HepG2 (cell line): ENCODE measurements around the gene CCNH. TPM values are rescaled to one million over a fixed set of nuclear protein-coding genes. Genes with fewer than 3 reads are reported as not detected.

Experiments
- ATAC-seq: fragments of 200-7000 bp; cut with Tn5 transposase; 3 replicates; pipeline ENCODE4 v1.9.1; 2020; ENCODE audit warnings: mild to moderate bottlenecking, moderate library complexity
- BruUV-seq: library from RNA; stranded (reverse); fragments of 400-500 nt; replicated peaks from 2 replicates; lab custom pipeline; 2021; lab: Mats Ljungman, UMichigan
- CTCF ChIA-PET: fragments of 300-600 bp; formaldehyde crosslinking; extraction: SDS; loops from one replicate; lab custom pipeline; 2021; ENCODE audit warnings: low total read pairs, inconsistent platforms, low intra/inter-chr PET ratio; lab: Yijun Ruan, JAX
- POLR2A ChIA-PET: fragments of 350-600 bp; sonication (Branson Sonifier 250); formaldehyde crosslinking; loops from one replicate; lab custom pipeline; 2020; ENCODE audit warnings: antibody characterized with exemption, inconsistent platforms; lab: Yijun Ruan, JAX
- DNase-seq: peaks from one replicate; pipeline ENCODE4 v3.0.0-alpha.2; 2015; ENCODE audit warnings: low spot score
- FAIRE-seq: peaks from 3 replicates; lab custom pipeline; 2011; peaks lifted over from hg19 to GRCh38; lab: Jason Lieb, UNC
- H2AFZ ChIP-seq: one replicate; pipeline ENCODE4 v1.6.1; 2011; ENCODE audit warnings: low read length, inconsistent platforms
- H3K27ac ChIP-seq: fragments of 300-600 bp; 3 replicates; pipeline ENCODE4 v1.8.0; 2011; ENCODE audit warnings: mixed run types, mild to moderate bottlenecking, mixed read lengths, low read length, inconsistent platforms; ENCODE audit not compliant: insufficient read depth; ENCODE audit errors: extremely low read length
- H3K27me3 ChIP-seq, 2 experiments: fragments of 200-600 bp in 1 of 2; 2 replicates in 1 of 2; 3 replicates in 1 of 2; pipeline versions ENCODE4 v1.6.0 to v1.8.0; 2011; ENCODE audit warnings: low read length in 2 of 2, mild to moderate bottlenecking in 2 of 2, moderate library complexity in 2 of 2, inconsistent platforms in 1 of 2; ENCODE audit not compliant: insufficient read depth in 2 of 2, control insufficient read depth in 1 of 2
- H3K36me3 ChIP-seq, 2 experiments: fragments of 200-600 bp in 1 of 2; replicated peaks in 1 of 2; 2 replicates in 1 of 2; 3 replicates in 1 of 2; pipeline versions ENCODE4 v1.5.1 to v1.8.0; 2011; ENCODE audit warnings: low read length in 2 of 2, inconsistent platforms in 1 of 2; ENCODE audit not compliant: insufficient read depth in 2 of 2, control insufficient read depth in 1 of 2
- H3K4me1 ChIP-seq: 2 replicates; pipeline ENCODE4 v1.5.1; 2012; ENCODE audit warnings: low read length, inconsistent platforms; ENCODE audit not compliant: insufficient read depth
- H3K4me2 ChIP-seq: 2 replicates; pipeline ENCODE4 v1.6.0; 2011; ENCODE audit warnings: low read depth, low read length, inconsistent platforms
- H3K4me3 ChIP-seq, 3 experiments: fragments of 200-600 bp in 1 of 3; sonication (generic), shearing (Covaris generic) in 1 of 3; replicated peaks in 1 of 3; 2 replicates each; pipeline ENCODE4 v1.5.1; 2011 to 2016; ENCODE audit warnings: low read length in 3 of 3, inconsistent platforms in 2 of 3, low read depth in 2 of 3, mild to moderate bottlenecking in 2 of 3, control low read depth in 1 of 3, mixed read lengths in 1 of 3; ENCODE audit not compliant: insufficient read depth in 1 of 3
- H3K79me2 ChIP-seq: one replicate; pipeline ENCODE4 v1.6.1; 2011; ENCODE audit warnings: low read length, inconsistent platforms; ENCODE audit not compliant: insufficient read depth
- H3K9ac ChIP-seq: 2 replicates; pipeline ENCODE4 v1.6.0; 2011; ENCODE audit warnings: mild to moderate bottlenecking, low read depth, low read length, inconsistent platforms; ENCODE audit not compliant: insufficient read depth
- H3K9me3 ChIP-seq: 2 replicates; pipeline ENCODE4 v1.5.1; 2012; ENCODE audit warnings: mild to moderate bottlenecking, low read length
- H4K20me1 ChIP-seq: 2 replicates; pipeline ENCODE4 v1.6.0; 2011; ENCODE audit warnings: inconsistent platforms, mild to moderate bottlenecking, low read length, moderate library complexity; ENCODE audit not compliant: insufficient read depth
- ADNP ChIP-seq: sonication (generic); formaldehyde crosslinking; IDR thresholded peaks from 2 replicates; pipeline ENCODE4 v1.4.0; 2020; ENCODE audit warnings: missing genetic modification reagents
- DZIP1 ChIP-seq: sonication (generic); formaldehyde crosslinking; IDR thresholded peaks from 2 replicates; pipeline ENCODE4 v1.5.0; 2020; ENCODE audit warnings: mild to moderate bottlenecking, missing genetic modification reagents
- EP300 ChIP-seq, 3 experiments: sonication (generic) in 1 of 3; formaldehyde crosslinking in 1 of 3; IDR thresholded peaks; 2 replicates each; pipeline versions ENCODE4 v1.5.1 to v1.6.1; 2011 to 2020; ENCODE audit warnings: low read depth in 2 of 3, low read length in 2 of 3, borderline replicate concordance in 1 of 3, improper control_type of control experiment in 1 of 3, mild to moderate bottlenecking in 1 of 3, missing genetic modification reagents in 1 of 3, moderate library complexity in 1 of 3
- GPN1 ChIP-seq: sonication (generic); formaldehyde crosslinking; IDR thresholded peaks from 2 replicates; pipeline ENCODE4 v1.5.1; 2020; ENCODE audit warnings: missing genetic modification reagents, borderline replicate concordance
- HNRNPUL1 ChIP-seq: fragments of 200-400 bp; formaldehyde crosslinking; IDR thresholded peaks from 2 replicates; pipeline ENCODE4 v1.6.1; 2017; ENCODE audit warnings: low read depth, mild to moderate bottlenecking, low read length, moderate library complexity
- KAT7 ChIP-seq: IDR thresholded peaks from 2 replicates; pipeline ENCODE4 v1.6.1; 2018; ENCODE audit warnings: borderline replicate concordance, missing compliant biosample characterization
- NFE2L1 ChIP-seq: sonication (generic); formaldehyde crosslinking; IDR thresholded peaks from 2 replicates; pipeline ENCODE4 v1.4.0; 2020; ENCODE audit warnings: missing genetic modification reagents, mild to moderate bottlenecking, borderline replicate concordance
- NKX3-1 ChIP-seq: sonication (generic); formaldehyde crosslinking; IDR thresholded peaks from 2 replicates; pipeline ENCODE4 v1.5.0; 2020; ENCODE audit warnings: missing genetic modification reagents
- PHF8 ChIP-seq: sonication (generic); formaldehyde crosslinking; IDR thresholded peaks from 2 replicates; pipeline ENCODE4 v1.5.0; 2020; ENCODE audit warnings: missing genetic modification reagents
- RBM22 ChIP-seq: fragments of 200-400 bp; formaldehyde crosslinking; optimal IDR thresholded peaks from 2 replicates; pipeline ENCODE3; 2017; ENCODE audit warnings: mild to moderate bottlenecking, low read length, moderate library complexity
- REPIN1 ChIP-seq: sonication (generic); formaldehyde crosslinking; IDR thresholded peaks from 2 replicates; pipeline ENCODE4 v1.8.0; 2022; ENCODE audit warnings: missing genetic modification reagents, low read depth, mild to moderate bottlenecking, borderline replicate concordance
- SATB2 ChIP-seq: sonication (generic); formaldehyde crosslinking; IDR thresholded peaks from 2 replicates; pipeline ENCODE4 v1.5.0; 2020; ENCODE audit warnings: missing genetic modification reagents
- SIX1 ChIP-seq: sonication (generic); formaldehyde crosslinking; IDR thresholded peaks from 2 replicates; pipeline ENCODE4 v1.4.0; 2020; ENCODE audit warnings: missing genetic modification reagents, borderline replicate concordance
- SMAD1 ChIP-seq: sonication (generic); formaldehyde crosslinking; IDR thresholded peaks from 2 replicates; pipeline ENCODE4 v1.4.0; 2020; ENCODE audit warnings: missing genetic modification reagents, low read depth, mild to moderate bottlenecking, borderline replicate concordance
- SP1 ChIP-seq, 2 experiments: fragments of 450-650 bp in 1 of 2; sonication (generic) in 1 of 2; formaldehyde crosslinking in 1 of 2; IDR thresholded peaks; 2 replicates each; pipeline versions ENCODE4 v1.4.0 to v1.6.1; 2016 to 2020; ENCODE audit warnings: missing genetic modification reagents in 1 of 2
- SP4 ChIP-seq: sonication (generic); formaldehyde crosslinking; IDR thresholded peaks from 2 replicates; pipeline ENCODE4 v1.8.1; 2023; ENCODE audit warnings: mild to moderate bottlenecking, missing genetic modification reagents
- ZBTB42 ChIP-seq: sonication (generic); formaldehyde crosslinking; IDR thresholded peaks from 2 replicates; pipeline ENCODE4 v1.5.0; 2020; ENCODE audit warnings: mild to moderate bottlenecking, missing genetic modification reagents
- ZBTB8A ChIP-seq: sonication (generic); formaldehyde crosslinking; IDR thresholded peaks from 2 replicates; pipeline ENCODE4 v1.4.0; 2020; ENCODE audit warnings: mild to moderate bottlenecking, low read depth, missing genetic modification reagents, borderline replicate concordance
- ZFAT ChIP-seq: sonication (generic); formaldehyde crosslinking; conservative IDR thresholded peaks from 2 replicates; pipeline ENCODE4 v1.8.1; 2023; ENCODE audit warnings: missing genetic modification reagents, inconsistent platforms
- ZFP36 ChIP-seq: fragments of 150-350 bp; IDR thresholded peaks from 2 replicates; pipeline ENCODE4 v1.6.1; 2018; ENCODE audit warnings: borderline replicate concordance, low read length, low read depth; ENCODE audit not compliant: partially characterized antibody
- ZFY ChIP-seq: sonication (generic); formaldehyde crosslinking; IDR thresholded peaks from 2 replicates; pipeline ENCODE4 v1.4.0; 2020; ENCODE audit warnings: missing genetic modification reagents
- ZKSCAN5 ChIP-seq: sonication (generic); formaldehyde crosslinking; IDR thresholded peaks from 2 replicates; pipeline ENCODE4 v1.5.1; 2020; ENCODE audit warnings: mild to moderate bottlenecking, missing genetic modification reagents
- ZNF501 ChIP-seq: sonication (generic); formaldehyde crosslinking; IDR thresholded peaks from 2 replicates; pipeline ENCODE4 v1.5.1; 2020; ENCODE audit warnings: mild to moderate bottlenecking, moderate library complexity, missing genetic modification reagents
- ZNF850 ChIP-seq: sonication (generic); formaldehyde crosslinking; conservative IDR thresholded peaks from 2 replicates; pipeline ENCODE4 v1.9.0; 2021; ENCODE audit warnings: mild to moderate bottlenecking, missing genetic modification reagents
- ZNF883 ChIP-seq: sonication (generic); formaldehyde crosslinking; IDR thresholded peaks from 2 replicates; pipeline ENCODE4 v1.5.1; 2020; ENCODE audit warnings: mild to moderate bottlenecking, missing genetic modification reagents; ENCODE audit errors: not compliant biosample characterization
- in situ Hi-C: cut with HindIII; loops from 2 replicates; pipeline ENCODE4 v1.10.0; 2017; ENCODE audit warnings: low pct_unique_long_range_greater_than_20kb; ENCODE audit not compliant: extremely low pct_ligation_motif_present
- intact Hi-C: fragments of 100-400 bp; cut with micrococcal nuclease; formaldehyde crosslinking; loops from one replicate; pipeline ENCODE4 v1.10.0; 2022; ENCODE audit not compliant: unreplicated experiment
- polyA plus RNA-seq, 8 experiments: library from polyadenylated mRNA; depleted of rRNA in 3 of 8; stranded (reverse) in 7 of 8; unstranded in 1 of 8; fragments of >200 nt; fragmentation: Illumina TruSeq in 4 of 8; extraction: Trizol in 4 of 8; gene quantifications; 2 replicates each; pipeline versions ENCODE4 v1.2.1 to v1.2.3, GENCODE V29; 2011 to 2016; ENCODE audit warnings: low read depth in 4 of 8, missing spikeins in 1 of 8, mixed read lengths in 1 of 8; ENCODE audit not compliant: insufficient read depth in 1 of 8
- total RNA-seq, 5 experiments: library from RNA; depleted of rRNA; stranded (reverse); fragments of >200 nt; fragmentation: Illumina TruSeq; extraction: Trizol; gene quantifications; 2 replicates each; pipeline ENCODE4 v1.2.3, GENCODE V29; 2016; ENCODE audit warnings: low read depth in 1 of 5

CCNH gene
- total and polyA plus RNA-seq, 2 of the 13 experiments (the other 11 are each of a cell fraction or from before 2014, with no cell fraction given), result 42.5 to 94.3 TPM

GRCh38 chr5:87354496-87354895 lies 58.2 kb downstream of the CCNH start (continued):
- TF ChIP-seq EP300 (IDR thresholded peaks at IDR 0.05; ENCODE audit: low read depth in 2 of 2, low read length in 2 of 2) (no peak), EP300 (CRISPR knock-in tag; IDR thresholded peaks at IDR 0.05; ENCODE audit: borderline replicate concordance) (no peak), PHF8 (no peak), SATB2 (CRISPR knock-in tag) (no peak), ZBTB8A (no peak), ZFP36 (no peak), ZKSCAN5 (no peak), ZNF883 (CRISPR knock-in tag) (no peak), ZFAT (CRISPR knock-in tag) (no peak), ADNP (CRISPR knock-in tag) (no peak), SMAD1 (CRISPR knock-in tag) (no peak), GPN1 (CRISPR knock-in tag) (no peak)

- FAIRE-seq (no peak), ATAC-seq (no peak), DNase-seq (no peak)
- Histone ChIP-seq H4K20me1 (no peaks in the 10 kb centered on the region; the same call in 1 of the 2 replicates), H3K4me3 (no peak overlapping the region), H3K27me3 (no peaks in the 10 kb centered on the region), H3K36me3 (peaks cover 0 to 3% of the 10 kb centered on the region in 2 experiments; a peak in 2 of 5 replicates), H3K4me1 (no peaks in the 10 kb centered on the region), H3K27ac (no peak overlapping the region), H3K9me3 (no peaks in the 10 kb centered on the region), H3K4me2 (no peak overlapping the region), H3K9ac (no peak overlapping the region), H3K79me2 (no peaks in the 10 kb centered on the region), H2AFZ (no peak overlapping the region)
- in situ Hi-C loops, result no loop called here
- BruUV-seq, result no TSS peak
- intact Hi-C loops, result no loop called here
- TF ChIP-seq NKX3-1 (no peak), ZNF501 (CRISPR knock-in tag) (no peak), SP4 (CRISPR knock-in tag) (no peak), KAT7 (CRISPR knock-in tag) (no peak), SIX1 (CRISPR knock-in tag) (no peak), DZIP1 (CRISPR knock-in tag) (no peak), REPIN1 (CRISPR knock-in tag) (no peak), NFE2L1 (no peak), RBM22 (no peak), ZNF850 (CRISPR knock-in tag) (no peak), ZBTB42 (CRISPR knock-in tag) (no peak), SP1 (IDR thresholded peaks at IDR 0.05) (no peak), SP1 (CRISPR knock-in tag; IDR thresholded peaks at IDR 0.05) (no peak), HNRNPUL1 (no peak), ZFY (no peak)
- ChIA-PET POLR2A (no interaction called here), CTCF (no interaction called here)
Measured at GRCh38 chr5:87347841-87348240, 64.9 kb downstream of the CCNH start.
